GM19035 (cell line): ENCODE data around the gene RRAD.
A peak's percentile ranks its signal among the peaks of the same experiment; 100 is the strongest.
"Not testable (repeated sequence)": the region's sequence is repeated elsewhere in the genome, so short reads cannot be mapped to it uniquely, and the experiment has no call there.

ENCODE experiments used
- ATAC-seq: cut with Tn5 transposase; IDR thresholded peaks from one replicate; pipeline ENCODE4 v1.9.1; 2021; ENCODE audit not compliant: unreplicated experiment

Gene RRAD

GRCh38 chr16:66952430-66953110, 27.2 kb upstream of the RRAD start:
- no peak for ATAC-seq

GRCh38 chr16:66950971-66951790, 25.8 kb upstream of the RRAD start:
- no peak for ATAC-seq

GRCh38 chr16:66950437-66950836, 25.1 kb upstream of the RRAD start:
- ATAC-seq = no peak

GRCh38 chr16:66949472-66949871, 24.1 kb upstream of the RRAD start:
- ATAC-seq = no peak

GRCh38 chr16:66948837-66949225, 23.5 kb upstream of the RRAD start:
- ATAC-seq = no peak

GRCh38 chr16:66948134-66948836, 22.9 kb upstream of the RRAD start:
- no peak for ATAC-seq

GRCh38 chr16:66947302-66948065, 22.1 kb upstream of the RRAD start:
- ATAC-seq = peak; percentile 77

GRCh38 chr16:66946974-66947301, 21.6 kb upstream of the RRAD start:
- ATAC-seq = no peak

- no peak for ATAC-seq
Measured at GRCh38 chr16:66946541-66946940, 21.2 kb upstream of the RRAD start.

- no peak for ATAC-seq
Measured at GRCh38 chr16:66945939-66946338, 20.6 kb upstream of the RRAD start.

- not testable (repeated sequence) for ATAC-seq
Measured at GRCh38 chr16:66944971-66945370, 19.6 kb upstream of the RRAD start.

- ATAC-seq = no peak
Measured at GRCh38 chr16:66944054-66944441, 18.7 kb upstream of the RRAD start.

GRCh38 chr16:66943426-66944053, 18.2 kb upstream of the RRAD start:
- no peak for ATAC-seq

- no peak for ATAC-seq
Measured at GRCh38 chr16:66942981-66943380, 17.6 kb upstream of the RRAD start.

GRCh38 chr16:66940236-66940635, 14.9 kb upstream of the RRAD start:
- ATAC-seq = no peak

- no peak for ATAC-seq
Measured at GRCh38 chr16:66939366-66939765, 14.0 kb upstream of the RRAD start.

- no peak for ATAC-seq
Measured at GRCh38 chr16:66937725-66938337, 12.5 kb upstream of the RRAD start.

- no peak for ATAC-seq
Measured at GRCh38 chr16:66936889-66937554, 11.7 kb upstream of the RRAD start.

GRCh38 chr16:66936462-66936861, 11.1 kb upstream of the RRAD start:
- ATAC-seq = no peak
